Activated CD4-positive, alpha-beta T cell treated with anti-CD3 and anti-CD28 coated beads, Interleukin-2, Interleukin-6, amounts not matched to agents 100 ng/mL and 50 ng/mL, durations not matched to agents 16 hours and 8 hours (primary cell): Measurements from ENCODE around the gene HSD11B1.

Experiments
- DNase-seq: peaks from one replicate; pipeline ENCODE4 v3.0.0-alpha.2; 2020

HSD11B1 gene

DNA sequence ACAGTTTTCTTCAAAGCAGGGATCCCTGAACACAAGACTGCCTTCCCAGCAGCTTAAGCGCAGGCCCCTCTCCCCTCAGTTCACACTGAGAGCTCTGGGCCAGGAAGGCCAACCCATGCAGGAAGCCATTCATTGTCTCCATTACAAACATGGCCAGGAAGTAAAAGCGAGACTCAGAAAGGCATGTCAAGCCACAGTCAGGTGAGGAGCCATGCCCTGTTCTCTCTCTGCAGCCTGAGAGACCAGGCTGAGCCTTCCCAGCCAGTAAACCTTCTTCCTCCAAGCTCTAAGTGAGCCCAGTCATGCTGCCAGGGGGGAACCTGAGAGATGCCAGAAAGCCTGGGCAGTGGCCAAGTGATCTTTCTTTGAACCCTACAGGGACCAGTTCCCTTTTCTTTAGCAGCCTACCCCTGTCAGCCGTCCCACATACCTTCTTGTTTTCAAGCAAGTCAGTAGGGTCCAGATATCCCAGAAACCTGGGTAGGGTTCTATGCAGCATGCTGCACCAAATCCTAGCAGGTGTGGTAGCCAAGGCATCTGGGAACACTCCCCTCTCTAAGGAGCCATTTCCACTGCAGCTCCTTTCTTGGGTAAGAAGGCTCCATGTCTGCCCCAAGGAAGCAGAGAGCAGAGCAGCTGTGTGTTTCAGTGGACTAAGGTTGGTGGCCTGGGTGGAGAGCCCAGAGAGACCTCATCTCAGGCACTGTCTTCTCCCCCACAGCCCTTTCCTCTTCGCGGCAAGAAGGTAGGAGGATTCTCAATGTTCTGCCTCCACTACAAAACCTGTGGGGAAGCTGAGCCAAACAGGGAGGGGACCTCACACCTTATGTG lies 52.2 kb downstream of the HSD11B1 start:
- DNase-seq: peak; percentile 75

GRCh38 chr1:209758400-209758799 lies 53.8 kb downstream of the HSD11B1 start:
- no peak for DNase-seq

DNA sequence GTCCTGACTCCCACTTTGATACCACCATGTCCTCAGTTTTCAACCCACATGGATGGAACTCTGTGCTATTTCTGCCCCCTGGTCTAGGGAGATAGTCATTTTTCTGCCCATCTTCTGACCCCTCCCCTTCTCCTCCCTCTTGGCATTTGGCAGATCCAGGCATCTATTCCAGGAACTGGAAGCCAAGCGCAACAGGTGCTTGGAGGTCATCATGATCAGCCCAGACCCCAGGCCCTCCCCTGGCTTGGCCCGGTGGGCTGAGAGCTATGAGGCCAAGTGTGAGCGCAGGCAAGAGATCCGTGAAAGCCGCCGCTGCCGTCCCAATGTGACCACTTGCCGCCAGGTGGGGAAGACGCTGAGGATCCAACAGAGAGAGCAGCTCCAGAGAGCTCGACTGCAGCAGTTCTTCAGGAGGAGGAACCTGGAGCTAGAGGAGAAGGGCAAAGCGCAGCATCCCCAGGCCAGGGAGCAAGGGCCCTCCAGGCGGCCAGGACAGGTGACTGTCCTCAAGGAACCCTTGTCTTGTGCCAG lies 55.2 kb downstream of the HSD11B1 start:
- no peak for DNase-seq

DNA sequence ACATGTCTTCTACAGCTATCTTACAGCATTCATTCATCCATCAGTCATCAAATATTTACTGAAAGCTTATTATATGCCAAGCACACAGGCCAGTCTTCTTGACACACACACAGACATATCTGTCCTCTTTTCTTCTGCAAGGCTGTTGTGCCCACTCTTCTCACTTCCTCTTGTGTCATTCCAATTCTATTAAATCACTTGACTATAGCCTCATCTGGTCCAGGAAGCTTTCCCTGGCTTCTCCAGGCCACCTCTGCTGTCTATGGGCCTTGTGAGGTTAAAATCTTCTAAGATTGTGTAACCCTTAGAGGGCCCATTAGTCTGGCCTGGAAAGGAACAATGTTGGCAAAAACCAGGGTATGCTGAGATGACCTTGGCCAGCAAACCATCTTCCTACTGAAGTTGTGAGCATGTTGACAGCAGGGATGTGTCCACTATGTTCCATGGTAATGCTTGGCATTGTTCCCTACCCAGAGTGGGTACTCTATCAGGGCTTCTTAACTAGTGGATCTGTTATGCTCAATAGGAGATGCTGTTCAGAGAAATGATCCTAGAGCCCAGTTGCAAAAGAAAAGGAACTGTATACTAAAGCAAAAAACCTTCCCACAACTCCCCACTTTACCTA lies 56.5 kb downstream of the HSD11B1 start:
- DNase-seq: no peak

DNA sequence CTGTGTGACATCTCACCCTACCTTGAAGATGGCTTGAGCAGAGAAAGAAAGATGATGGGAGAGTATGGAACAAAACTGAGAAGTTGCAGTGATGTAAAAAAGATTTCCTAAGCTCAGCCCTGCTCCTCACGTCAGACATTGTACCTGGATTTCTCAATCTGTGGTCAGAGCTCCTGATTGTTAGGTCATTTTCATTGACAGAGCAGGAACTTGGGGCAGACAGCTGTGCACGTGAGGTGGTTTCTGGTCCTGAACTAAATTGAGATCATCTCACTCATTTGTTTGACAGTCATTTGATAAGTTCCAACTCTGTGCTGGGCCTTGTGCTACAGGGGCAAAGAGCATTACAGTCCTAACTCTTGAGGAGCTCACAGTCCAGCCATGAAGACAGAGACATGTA lies 61.4 kb downstream of the HSD11B1 start:
- peak; percentile 44 for DNase-seq

DNA sequence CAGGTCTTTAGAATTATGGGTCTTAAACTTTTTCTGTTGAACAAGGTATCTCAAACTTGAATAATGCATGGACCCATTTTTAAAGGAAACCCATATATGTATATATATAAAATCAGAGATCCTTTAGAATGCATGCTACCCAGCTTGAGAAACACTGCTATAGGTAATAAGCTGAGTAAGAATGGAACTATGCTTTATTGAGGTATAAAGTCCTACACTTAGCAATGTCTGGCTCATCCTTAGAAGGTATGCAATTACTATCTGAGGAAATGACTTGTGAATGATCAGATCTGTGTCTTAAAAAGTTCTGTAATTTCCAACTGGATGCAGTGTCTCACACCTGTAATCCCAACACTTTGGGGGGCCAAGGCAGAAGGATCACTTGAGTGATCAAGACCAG lies 62.5 kb downstream of the HSD11B1 start:
- DNase-seq: peak; percentile 55

- no peak for DNase-seq
Observed at GRCh38 chr1:209767706-209768105, 63.1 kb downstream of the HSD11B1 start.

DNA sequence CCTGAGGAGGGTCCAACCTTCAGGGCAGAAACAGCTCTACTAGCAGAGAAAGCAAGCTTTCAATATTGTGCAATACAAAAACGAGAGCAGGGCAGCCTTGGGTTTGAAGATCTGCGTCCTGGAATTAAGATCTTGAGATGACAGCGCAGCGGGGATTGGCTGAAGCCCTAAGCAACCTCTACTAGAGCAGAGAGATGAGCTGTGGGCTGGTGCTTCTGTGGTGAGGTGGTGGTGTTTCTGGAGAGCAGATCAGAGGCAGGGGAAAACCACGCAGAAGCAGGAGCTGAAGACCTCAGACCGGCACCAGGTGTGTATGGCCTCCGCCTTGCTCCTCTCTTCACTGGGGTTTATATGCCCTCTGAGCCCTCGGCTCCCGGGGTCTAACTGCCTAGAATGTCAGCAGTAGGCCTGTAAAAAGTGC lies 63.7 kb downstream of the HSD11B1 start:
- DNase-seq: peak; percentile 95

DNA sequence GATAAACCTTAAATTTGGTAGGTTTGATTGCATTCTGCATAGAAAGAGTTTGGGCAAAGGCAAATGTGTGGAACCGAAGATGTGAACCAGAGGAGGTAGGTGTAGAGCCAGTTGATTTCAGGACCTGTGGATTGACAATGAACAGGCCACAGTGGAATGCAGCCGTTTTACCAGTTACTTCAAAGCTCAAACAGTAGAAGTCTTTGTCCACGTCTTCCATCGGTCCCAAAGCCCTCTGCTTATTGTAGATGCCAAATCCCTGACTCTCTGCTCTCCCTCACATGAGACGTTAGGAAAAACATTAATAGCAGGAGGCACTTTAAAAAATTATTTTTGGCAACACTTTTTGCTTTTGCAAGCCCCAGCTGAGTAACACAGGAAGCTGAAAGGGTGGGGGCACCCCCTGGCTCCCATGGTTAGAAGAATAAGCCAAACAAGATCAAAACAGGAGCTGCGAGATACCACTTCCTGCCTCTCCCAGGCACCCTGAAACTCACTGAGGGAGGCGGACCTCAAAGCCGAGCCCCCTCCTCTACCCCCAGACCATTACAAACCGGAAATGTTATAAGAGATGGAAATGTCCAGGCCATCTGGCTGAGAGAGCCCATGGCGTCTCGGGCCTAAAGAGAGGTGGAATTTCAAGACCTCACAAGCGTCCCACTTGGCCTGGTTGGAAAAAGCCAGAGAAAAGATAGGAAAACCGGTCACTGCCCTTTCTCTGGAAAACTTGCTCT lies 64.7 kb downstream of the HSD11B1 start:
- DNase-seq: peak; percentile 91

GRCh38 chr1:209769971-209770370 lies 65.3 kb downstream of the HSD11B1 start:
- no peak for DNase-seq

- no peak for DNase-seq
Observed at GRCh38 chr1:209770636-209771415, 66.2 kb downstream of the HSD11B1 start.

- no peak for DNase-seq
Observed at GRCh38 chr1:209772126-209772525, 67.5 kb downstream of the HSD11B1 start.

GRCh38 chr1:209774592-209774991 lies 69.9 kb downstream of the HSD11B1 start:
- no peak for DNase-seq

- DNase-seq: no peak
Observed at GRCh38 chr1:209775678-209776077, 71.0 kb downstream of the HSD11B1 start.

GRCh38 chr1:209777587-209777986 lies 72.9 kb downstream of the HSD11B1 start:
- DNase-seq: no peak

- DNase-seq: no peak
Observed at GRCh38 chr1:209778102-209778501, 73.5 kb downstream of the HSD11B1 start.

DNA sequence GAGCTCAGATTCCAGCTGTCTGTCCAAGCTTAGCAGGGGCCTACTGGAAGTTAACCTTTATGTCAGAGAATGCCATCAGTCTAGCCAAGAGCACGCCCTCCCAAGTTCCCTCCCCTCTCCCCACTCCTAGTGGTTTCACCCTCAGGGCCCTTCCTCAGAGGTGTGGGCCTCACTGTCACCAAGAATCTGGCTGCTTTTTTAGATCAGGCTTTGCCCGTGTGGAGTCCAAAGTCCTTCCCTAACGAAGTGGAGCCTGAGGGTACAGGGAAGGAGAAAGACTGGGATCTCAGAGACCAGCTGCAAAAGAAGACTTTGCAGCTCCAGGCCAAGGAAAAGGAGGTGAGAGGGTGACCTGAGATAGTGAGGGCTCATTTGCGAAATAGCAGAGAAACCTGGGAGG lies 75.6 kb downstream of the HSD11B1 start:
- DNase-seq: no peak

DNA sequence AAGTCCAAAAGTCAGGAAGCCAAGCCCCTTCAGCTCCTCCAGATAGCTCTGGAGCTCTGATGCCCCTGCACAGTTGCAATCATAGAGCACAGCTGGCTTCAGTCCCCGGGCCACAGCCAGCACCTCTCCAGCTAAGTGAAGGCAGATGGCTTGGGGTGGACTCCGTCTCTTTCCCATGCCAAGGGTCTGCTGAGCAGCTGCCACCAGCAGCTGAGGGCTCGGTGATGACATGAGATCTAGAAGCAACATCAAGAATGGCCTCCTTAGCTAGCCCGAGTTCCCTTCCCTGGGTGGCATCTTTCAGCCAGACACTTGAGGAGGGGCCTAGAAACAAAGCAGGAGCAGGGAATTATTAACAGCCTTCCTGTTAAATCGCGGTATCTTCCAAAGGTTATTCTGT lies 78.7 kb downstream of the HSD11B1 start:
- no peak for DNase-seq
